K562 (cell line): ENCODE results near the gene ANGEL2. TPM values are rescaled to one million over a fixed set of nuclear protein-coding genes. Genes with fewer than 3 reads are reported as not detected.

Experiments used
- ARID1B ChIP-seq: fragments of 450-650 bp; IDR thresholded peaks from 2 replicates; pipeline ENCODE4 v1.6.1; 2016; ENCODE audit warnings: antibody characterized with exemption, mild to moderate bottlenecking, inconsistent platforms
- CBX1 ChIP-seq: sonication (generic); IDR thresholded peaks from 2 replicates; pipeline ENCODE4 v1.6.1; 2016; ENCODE audit warnings: antibody characterized with exemption, low read depth, mild to moderate bottlenecking
- CHCHD3 ChIP-seq: fragments of 250-450 bp; sonication (Bioruptor Pico); IDR thresholded peaks from 2 replicates; pipeline ENCODE4 v2.1.2; 2022; ENCODE audit warnings: mild to moderate bottlenecking
- HDGF ChIP-seq: fragments of 450-650 bp; IDR thresholded peaks from 2 replicates; pipeline ENCODE4 v1.6.1; 2016
- MAFG ChIP-seq: fragments of 450-650 bp; conservative IDR thresholded peaks from 2 replicates; pipeline ENCODE4 v1.6.1; 2016; ENCODE audit warnings: missing genetic modification characterization, missing compliant biosample characterization
- NBN ChIP-seq: fragments of 450-650 bp; IDR thresholded peaks from 2 replicates; pipeline ENCODE4 v1.6.1; 2016; ENCODE audit warnings: low read depth, mild to moderate bottlenecking
- ZFPM2 ChIP-seq: fragments of 250-450 bp; sonication (Bioruptor Pico); IDR thresholded peaks from 2 replicates; pipeline ENCODE4 v1.5.1; 2022; ENCODE audit warnings: mild to moderate bottlenecking
- ZKSCAN3 ChIP-seq: fragments of 250-450 bp; sonication (Bioruptor Pico); IDR thresholded peaks from 2 replicates; pipeline ENCODE4 v1.4.0; 2020
- ZNF124 ChIP-seq: sonication (generic); formaldehyde crosslinking; IDR thresholded peaks from 2 replicates; pipeline ENCODE4 v1.8.1; 2022; ENCODE audit warnings: missing genetic modification reagents
- ZNF174 ChIP-seq: fragments of 250-450 bp; sonication (Bioruptor Pico); IDR thresholded peaks from 2 replicates; pipeline ENCODE4 v1.4.0; 2020; ENCODE audit warnings: mild to moderate bottlenecking
- ZNF589 ChIP-seq: fragments of 200-800 bp; sonication (Bioruptor generic); IDR thresholded peaks from 2 replicates; pipeline ENCODE4 v1.6.1; 2016; ENCODE audit warnings: low read depth, missing genetic modification characterization, missing compliant biosample characterization
- ZNF764 ChIP-seq: fragments of 250-450 bp; sonication (Bioruptor Pico); IDR thresholded peaks from 2 replicates; pipeline ENCODE4 v1.4.0; 2020; ENCODE audit warnings: low read depth, mild to moderate bottlenecking, moderate library complexity
- ZNF766 ChIP-seq: fragments of 200-800 bp; sonication (Bioruptor generic); conservative IDR thresholded peaks from 2 replicates; pipeline ENCODE4 v1.6.1; 2016; ENCODE audit warnings: missing genetic modification characterization, missing compliant biosample characterization
- ZNF79 ChIP-seq: fragments of 250-450 bp; sonication (Bioruptor Pico); IDR thresholded peaks from 2 replicates; pipeline ENCODE4 v1.4.0; 2020; ENCODE audit warnings: low read depth, mild to moderate bottlenecking, moderate library complexity
- polyA plus RNA-seq, 8 experiments: library from polyadenylated mRNA; depleted of rRNA in 4 of 8; stranded (reverse) in 5 of 8; unstranded in 3 of 8; fragments of >200 nt; fragmentation: Nextera tagmentation in 2 of 8; fragmentation: Illumina TruSeq in 1 of 8; extraction: Ambion mirVana in 2 of 8; extraction: Trizol in 1 of 8; gene quantifications; 2 replicates each; pipeline versions ENCODE4 v1.2.1 to v1.2.3, GENCODE V29; 2011 to 2014; ENCODE audit warnings: inconsistent platforms in 1 of 8, missing spikeins in 1 of 8
- total RNA-seq, 7 experiments: library from RNA; depleted of rRNA in 6 of 7; stranded (reverse); fragments of >200 nt in 6 of 7; fragmentation: Illumina TruSeq in 2 of 7; extraction: Trizol in 2 of 7; gene quantifications; 2 replicates each; pipeline versions ENCODE4 v1.2.1 to v1.2.3, GENCODE V29; 2011 to 2021; ENCODE audit warnings: low replicate concordance in 1 of 7
- TF ChIP-seq, protein P1 (sequence below): sonication (generic); formaldehyde crosslinking; IDR thresholded peaks from 2 replicates; pipeline ENCODE4 v1.8.1; 2023; ENCODE audit warnings: missing genetic modification reagents, mild to moderate bottlenecking, borderline replicate concordance
- TF ChIP-seq, protein P2 (sequence below): fragments of 450-650 bp; IDR thresholded peaks from 2 replicates; pipeline ENCODE4 v1.7.0; 2016; ENCODE audit warnings: borderline replicate concordance
- TF ChIP-seq, protein P3 (sequence below): fragments of 450-650 bp; IDR thresholded peaks from 2 replicates; pipeline ENCODE4 v1.6.1; 2017; ENCODE audit warnings: antibody characterized with exemption
- TF ChIP-seq, protein P4 (sequence below): fragments of 250-450 bp; sonication (Bioruptor Pico); IDR thresholded peaks from 2 replicates; pipeline ENCODE4 v1.4.0; 2020
- TF ChIP-seq, protein P5 (sequence below): fragments of 450-650 bp; IDR thresholded peaks from 2 replicates; pipeline ENCODE4 v1.6.1; 2016; ENCODE audit warnings: borderline replicate concordance

The ANGEL2 gene
- total and polyA plus RNA-seq, 9 of the 15 experiments (the other 6 are each of a cell fraction or from before 2014, with no cell fraction given): 6.8 to 34.6 (median 26.2) TPM

DNA sequence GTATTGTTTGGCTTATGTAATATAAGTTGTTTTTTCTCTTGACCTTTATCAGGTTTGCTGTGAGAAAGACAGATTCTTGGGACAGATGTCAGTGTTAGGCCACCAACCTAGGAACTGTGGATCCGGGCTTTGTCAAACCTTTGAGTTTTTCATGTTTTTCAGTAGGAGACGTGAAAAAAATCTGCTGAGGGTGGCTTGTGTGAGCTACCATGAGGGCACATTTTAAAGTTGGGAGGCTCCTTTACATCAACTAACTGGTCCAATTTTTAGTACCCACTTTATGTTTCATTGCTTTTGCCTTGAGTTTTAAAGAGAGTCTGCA, 36.2 kb upstream of the ANGEL2 start (continued):
- TF ChIP-seq, protein P1, sequence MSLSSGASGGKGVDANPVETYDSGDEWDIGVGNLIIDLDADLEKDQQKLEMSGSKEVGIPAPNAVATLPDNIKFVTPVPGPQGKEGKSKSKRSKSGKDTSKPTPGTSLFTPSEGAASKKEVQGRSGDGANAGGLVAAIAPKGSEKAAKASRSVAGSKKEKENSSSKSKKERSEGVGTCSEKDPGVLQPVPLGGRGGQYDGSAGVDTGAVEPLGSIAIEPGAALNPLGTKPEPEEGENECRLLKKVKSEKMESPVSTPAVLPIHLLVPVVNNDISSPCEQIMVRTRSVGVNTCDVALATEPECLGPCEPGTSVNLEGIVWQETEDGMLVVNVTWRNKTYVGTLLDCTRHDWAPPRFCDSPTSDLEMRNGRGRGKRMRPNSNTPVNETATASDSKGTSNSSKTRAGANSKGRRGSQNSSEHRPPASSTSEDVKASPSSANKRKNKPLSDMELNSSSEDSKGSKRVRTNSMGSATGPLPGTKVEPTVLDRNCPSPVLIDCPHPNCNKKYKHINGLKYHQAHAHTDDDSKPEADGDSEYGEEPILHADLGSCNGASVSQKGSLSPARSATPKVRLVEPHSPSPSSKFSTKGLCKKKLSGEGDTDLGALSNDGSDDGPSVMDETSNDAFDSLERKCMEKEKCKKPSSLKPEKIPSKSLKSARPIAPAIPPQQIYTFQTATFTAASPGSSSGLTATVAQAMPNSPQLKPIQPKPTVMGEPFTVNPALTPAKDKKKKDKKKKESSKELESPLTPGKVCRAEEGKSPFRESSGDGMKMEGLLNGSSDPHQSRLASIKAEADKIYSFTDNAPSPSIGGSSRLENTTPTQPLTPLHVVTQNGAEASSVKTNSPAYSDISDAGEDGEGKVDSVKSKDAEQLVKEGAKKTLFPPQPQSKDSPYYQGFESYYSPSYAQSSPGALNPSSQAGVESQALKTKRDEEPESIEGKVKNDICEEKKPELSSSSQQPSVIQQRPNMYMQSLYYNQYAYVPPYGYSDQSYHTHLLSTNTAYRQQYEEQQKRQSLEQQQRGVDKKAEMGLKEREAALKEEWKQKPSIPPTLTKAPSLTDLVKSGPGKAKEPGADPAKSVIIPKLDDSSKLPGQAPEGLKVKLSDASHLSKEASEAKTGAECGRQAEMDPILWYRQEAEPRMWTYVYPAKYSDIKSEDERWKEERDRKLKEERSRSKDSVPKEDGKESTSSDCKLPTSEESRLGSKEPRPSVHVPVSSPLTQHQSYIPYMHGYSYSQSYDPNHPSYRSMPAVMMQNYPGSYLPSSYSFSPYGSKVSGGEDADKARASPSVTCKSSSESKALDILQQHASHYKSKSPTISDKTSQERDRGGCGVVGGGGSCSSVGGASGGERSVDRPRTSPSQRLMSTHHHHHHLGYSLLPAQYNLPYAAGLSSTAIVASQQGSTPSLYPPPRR: no peak
- TF ChIP-seq MAFG: no peak
- TF ChIP-seq ZKSCAN3 (CRISPR knock-in tag): no peak
- no peak for TF ChIP-seq ARID1B
- TF ChIP-seq ZNF79: no peak
- no peak for TF ChIP-seq CHCHD3 (CRISPR knock-in tag)
- TF ChIP-seq ZNF766 (CRISPR knock-in tag): peak; percentile 50
- no peak for TF ChIP-seq CBX1
- TF ChIP-seq, protein P2, sequence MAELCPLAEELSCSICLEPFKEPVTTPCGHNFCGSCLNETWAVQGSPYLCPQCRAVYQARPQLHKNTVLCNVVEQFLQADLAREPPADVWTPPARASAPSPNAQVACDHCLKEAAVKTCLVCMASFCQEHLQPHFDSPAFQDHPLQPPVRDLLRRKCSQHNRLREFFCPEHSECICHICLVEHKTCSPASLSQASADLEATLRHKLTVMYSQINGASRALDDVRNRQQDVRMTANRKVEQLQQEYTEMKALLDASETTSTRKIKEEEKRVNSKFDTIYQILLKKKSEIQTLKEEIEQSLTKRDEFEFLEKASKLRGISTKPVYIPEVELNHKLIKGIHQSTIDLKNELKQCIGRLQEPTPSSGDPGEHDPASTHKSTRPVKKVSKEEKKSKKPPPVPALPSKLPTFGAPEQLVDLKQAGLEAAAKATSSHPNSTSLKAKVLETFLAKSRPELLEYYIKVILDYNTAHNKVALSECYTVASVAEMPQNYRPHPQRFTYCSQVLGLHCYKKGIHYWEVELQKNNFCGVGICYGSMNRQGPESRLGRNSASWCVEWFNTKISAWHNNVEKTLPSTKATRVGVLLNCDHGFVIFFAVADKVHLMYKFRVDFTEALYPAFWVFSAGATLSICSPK: no peak
- TF ChIP-seq HDGF: no peak
- TF ChIP-seq, protein P3, sequence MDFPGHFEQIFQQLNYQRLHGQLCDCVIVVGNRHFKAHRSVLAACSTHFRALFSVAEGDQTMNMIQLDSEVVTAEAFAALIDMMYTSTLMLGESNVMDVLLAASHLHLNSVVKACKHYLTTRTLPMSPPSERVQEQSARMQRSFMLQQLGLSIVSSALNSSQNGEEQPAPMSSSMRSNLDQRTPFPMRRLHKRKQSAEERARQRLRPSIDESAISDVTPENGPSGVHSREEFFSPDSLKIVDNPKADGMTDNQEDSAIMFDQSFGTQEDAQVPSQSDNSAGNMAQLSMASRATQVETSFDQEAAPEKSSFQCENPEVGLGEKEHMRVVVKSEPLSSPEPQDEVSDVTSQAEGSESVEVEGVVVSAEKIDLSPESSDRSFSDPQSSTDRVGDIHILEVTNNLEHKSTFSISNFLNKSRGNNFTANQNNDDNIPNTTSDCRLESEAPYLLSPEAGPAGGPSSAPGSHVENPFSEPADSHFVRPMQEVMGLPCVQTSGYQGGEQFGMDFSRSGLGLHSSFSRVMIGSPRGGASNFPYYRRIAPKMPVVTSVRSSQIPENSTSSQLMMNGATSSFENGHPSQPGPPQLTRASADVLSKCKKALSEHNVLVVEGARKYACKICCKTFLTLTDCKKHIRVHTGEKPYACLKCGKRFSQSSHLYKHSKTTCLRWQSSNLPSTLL: no peak
- TF ChIP-seq ZNF589 (CRISPR knock-in tag): no peak
- no peak for TF ChIP-seq ZFPM2
- no peak for TF ChIP-seq ZNF174
- TF ChIP-seq, protein P4, sequence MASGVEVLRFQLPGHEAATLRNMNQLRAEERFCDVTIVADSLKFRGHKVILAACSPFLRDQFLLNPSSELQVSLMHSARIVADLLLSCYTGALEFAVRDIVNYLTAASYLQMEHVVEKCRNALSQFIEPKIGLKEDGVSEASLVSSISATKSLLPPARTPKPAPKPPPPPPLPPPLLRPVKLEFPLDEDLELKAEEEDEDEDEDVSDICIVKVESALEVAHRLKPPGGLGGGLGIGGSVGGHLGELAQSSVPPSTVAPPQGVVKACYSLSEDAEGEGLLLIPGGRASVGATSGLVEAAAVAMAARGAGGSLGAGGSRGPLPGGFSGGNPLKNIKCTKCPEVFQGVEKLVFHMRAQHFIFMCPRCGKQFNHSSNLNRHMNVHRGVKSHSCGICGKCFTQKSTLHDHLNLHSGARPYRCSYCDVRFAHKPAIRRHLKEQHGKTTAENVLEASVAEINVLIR: no peak
- no peak for TF ChIP-seq ZNF124
- no peak for TF ChIP-seq NBN
- TF ChIP-seq, protein P5, sequence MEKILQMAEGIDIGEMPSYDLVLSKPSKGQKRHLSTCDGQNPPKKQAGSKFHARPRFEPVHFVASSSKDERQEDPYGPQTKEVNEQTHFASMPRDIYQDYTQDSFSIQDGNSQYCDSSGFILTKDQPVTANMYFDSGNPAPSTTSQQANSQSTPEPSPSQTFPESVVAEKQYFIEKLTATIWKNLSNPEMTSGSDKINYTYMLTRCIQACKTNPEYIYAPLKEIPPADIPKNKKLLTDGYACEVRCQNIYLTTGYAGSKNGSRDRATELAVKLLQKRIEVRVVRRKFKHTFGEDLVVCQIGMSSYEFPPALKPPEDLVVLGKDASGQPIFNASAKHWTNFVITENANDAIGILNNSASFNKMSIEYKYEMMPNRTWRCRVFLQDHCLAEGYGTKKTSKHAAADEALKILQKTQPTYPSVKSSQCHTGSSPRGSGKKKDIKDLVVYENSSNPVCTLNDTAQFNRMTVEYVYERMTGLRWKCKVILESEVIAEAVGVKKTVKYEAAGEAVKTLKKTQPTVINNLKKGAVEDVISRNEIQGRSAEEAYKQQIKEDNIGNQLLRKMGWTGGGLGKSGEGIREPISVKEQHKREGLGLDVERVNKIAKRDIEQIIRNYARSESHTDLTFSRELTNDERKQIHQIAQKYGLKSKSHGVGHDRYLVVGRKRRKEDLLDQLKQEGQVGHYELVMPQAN: no peak
- TF ChIP-seq ZNF764 (CRISPR knock-in tag): no peak
